Measurements from ENCODE around the gene EXPH5.

EXPH5 gene

DNA sequence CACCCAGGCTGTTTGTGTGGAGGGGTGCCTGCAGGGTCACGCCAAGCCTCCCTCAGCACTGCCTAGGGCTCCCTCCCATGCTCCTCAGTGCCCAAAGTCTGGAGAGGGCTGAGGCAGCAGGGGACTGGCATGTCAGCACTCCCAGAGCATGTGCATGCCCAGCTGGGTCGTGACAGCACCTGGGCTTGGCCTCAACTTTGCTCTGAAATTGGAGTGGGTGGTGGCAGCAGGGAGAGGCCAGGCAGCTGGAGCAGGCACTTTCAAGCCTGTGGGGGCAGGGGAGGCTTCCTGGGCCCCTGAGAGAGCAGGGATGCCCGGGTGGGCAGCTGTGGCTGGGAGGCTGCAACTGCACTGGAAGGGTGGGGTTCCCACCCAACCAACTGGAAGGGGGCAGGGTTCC, 35.7 kb upstream of the EXPH5 start:
- no peak overlapping the region for H3K27ac ChIP-seq
- in situ Hi-C loops (cut with HindIII; ENCODE audit: low pct_ligation_motif_present, low sequenced_read_pairs) = no loop called here
- TF ChIP-seq, protein P1, sequence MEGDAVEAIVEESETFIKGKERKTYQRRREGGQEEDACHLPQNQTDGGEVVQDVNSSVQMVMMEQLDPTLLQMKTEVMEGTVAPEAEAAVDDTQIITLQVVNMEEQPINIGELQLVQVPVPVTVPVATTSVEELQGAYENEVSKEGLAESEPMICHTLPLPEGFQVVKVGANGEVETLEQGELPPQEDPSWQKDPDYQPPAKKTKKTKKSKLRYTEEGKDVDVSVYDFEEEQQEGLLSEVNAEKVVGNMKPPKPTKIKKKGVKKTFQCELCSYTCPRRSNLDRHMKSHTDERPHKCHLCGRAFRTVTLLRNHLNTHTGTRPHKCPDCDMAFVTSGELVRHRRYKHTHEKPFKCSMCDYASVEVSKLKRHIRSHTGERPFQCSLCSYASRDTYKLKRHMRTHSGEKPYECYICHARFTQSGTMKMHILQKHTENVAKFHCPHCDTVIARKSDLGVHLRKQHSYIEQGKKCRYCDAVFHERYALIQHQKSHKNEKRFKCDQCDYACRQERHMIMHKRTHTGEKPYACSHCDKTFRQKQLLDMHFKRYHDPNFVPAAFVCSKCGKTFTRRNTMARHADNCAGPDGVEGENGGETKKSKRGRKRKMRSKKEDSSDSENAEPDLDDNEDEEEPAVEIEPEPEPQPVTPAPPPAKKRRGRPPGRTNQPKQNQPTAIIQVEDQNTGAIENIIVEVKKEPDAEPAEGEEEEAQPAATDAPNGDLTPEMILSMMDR (IDR thresholded peaks at IDR 0.05; ENCODE audit: low read depth, low read length, missing control alignments) = no peak
- no peak overlapping the region for H3K4me3 ChIP-seq (ENCODE audit: low read depth, low read length)
- no peaks in the 10 kb centered on the region for H3K36me3 ChIP-seq (replicated peaks)
- no peak for DNase-seq
- no peaks in the 10 kb centered on the region for H3K27me3 ChIP-seq (replicated peaks)

DNA sequence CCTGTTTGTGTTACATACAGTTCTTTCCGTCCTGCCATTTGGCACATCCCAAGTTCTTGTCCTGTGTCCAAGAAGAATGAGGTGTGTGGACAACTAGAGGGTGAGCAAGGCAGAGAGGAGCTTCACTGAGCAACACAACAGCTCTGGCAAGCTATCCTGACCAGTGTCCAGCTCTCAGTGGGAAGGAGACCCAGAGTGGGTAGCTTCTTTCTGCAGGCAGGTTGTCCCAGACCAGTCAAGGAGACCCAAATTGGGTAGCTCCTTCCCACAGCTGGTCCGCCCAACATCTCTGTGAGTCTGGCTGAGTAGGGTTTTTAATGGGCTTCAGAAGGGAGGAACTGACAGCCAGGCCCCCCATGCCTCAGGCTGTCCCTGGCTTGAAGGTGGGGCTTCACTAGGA, 35.2 kb upstream of the EXPH5 start:
- TF ChIP-seq, protein P1 (IDR thresholded peaks at IDR 0.05; ENCODE audit: low read depth, low read length, missing control alignments) = no peak
- DNase-seq = no peak
- Histone ChIP-seq H3K27ac (no peak overlapping the region), H3K27me3 (replicated peaks) (no peaks in the 10 kb centered on the region), H3K4me3 (ENCODE audit: low read depth, low read length) (no peak overlapping the region), H3K36me3 (replicated peaks) (no peaks in the 10 kb centered on the region)
- in situ Hi-C loops (cut with HindIII; ENCODE audit: low pct_ligation_motif_present, low sequenced_read_pairs) = no loop called here

DNA sequence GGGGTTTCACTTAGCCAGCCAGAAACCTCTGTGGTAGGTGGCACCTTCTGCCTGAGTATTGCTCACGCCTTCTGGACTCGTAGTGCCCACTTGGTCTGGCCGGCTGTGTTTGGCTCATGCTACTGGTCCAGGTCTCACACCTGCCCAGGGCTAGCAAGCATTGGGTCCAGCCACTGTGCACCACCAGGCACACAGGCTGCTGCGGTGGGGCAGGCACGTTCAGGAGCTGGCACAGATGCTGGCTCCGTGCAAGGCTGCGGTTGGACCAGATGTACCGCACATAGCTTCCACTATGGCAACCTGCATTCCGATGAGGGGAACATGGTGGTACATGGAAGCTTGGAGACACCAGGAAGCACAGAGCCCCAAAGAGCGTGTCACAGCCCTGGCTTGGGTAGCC, 34.8 kb upstream of the EXPH5 start:
- TF ChIP-seq, protein P1 (IDR thresholded peaks at IDR 0.05; ENCODE audit: low read depth, low read length, missing control alignments) = no peak
- in situ Hi-C loops (cut with HindIII; ENCODE audit: low pct_ligation_motif_present, low sequenced_read_pairs) = no loop called here
- no peak for DNase-seq
- H3K27ac ChIP-seq = no peak overlapping the region
- no peaks in the 10 kb centered on the region for H3K27me3 ChIP-seq (replicated peaks)
- no peaks in the 10 kb centered on the region for H3K36me3 ChIP-seq (replicated peaks)
- H3K4me3 ChIP-seq (ENCODE audit: low read depth, low read length) = no peak overlapping the region

DNA sequence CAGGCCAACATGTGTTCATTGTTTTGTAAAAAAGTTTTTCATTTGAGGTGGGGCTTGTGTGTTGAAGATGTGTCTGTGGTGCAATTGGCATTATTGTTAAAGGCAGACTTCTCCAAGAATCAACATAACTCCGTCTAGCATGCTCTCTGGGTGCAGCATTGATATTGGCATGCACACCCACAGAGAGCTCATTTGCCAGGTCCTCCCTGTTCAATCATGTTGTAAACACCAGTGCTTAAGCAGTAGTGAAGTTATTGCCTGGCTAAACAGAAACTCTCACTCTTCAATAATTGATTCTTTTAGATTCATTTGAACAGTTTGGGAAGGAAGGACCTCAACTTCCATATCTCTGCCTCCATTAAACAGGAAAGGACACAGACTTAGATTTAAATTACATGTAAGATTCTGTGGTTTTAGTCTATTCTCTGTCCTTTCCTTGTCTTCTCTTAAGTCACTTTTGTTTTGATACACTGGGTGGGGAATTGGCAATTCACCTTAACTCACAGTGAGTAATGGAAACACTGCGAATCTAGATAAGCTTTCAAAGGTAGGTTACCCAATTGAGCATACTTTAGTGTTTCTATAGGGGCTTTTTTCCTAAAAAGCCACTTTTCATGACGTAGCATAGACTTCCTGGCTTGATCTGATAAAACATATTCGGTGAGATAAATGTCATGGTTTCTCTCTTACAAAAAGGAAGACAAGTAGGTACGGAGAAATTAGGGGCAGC, 30.8 kb upstream of the EXPH5 start:
- Histone ChIP-seq H3K27ac (no peak overlapping the region), H3K4me3 (ENCODE audit: low read depth, low read length) (no peak overlapping the region), H3K36me3 (replicated peaks) (no peaks in the 10 kb centered on the region), H3K27me3 (replicated peaks) (no peaks in the 10 kb centered on the region)
- DNase-seq = no peak
- TF ChIP-seq, protein P1 (IDR thresholded peaks at IDR 0.05; ENCODE audit: low read depth, low read length, missing control alignments) = no peak
- in situ Hi-C loops (cut with HindIII; ENCODE audit: low pct_ligation_motif_present, low sequenced_read_pairs) = no loop called here

DNA sequence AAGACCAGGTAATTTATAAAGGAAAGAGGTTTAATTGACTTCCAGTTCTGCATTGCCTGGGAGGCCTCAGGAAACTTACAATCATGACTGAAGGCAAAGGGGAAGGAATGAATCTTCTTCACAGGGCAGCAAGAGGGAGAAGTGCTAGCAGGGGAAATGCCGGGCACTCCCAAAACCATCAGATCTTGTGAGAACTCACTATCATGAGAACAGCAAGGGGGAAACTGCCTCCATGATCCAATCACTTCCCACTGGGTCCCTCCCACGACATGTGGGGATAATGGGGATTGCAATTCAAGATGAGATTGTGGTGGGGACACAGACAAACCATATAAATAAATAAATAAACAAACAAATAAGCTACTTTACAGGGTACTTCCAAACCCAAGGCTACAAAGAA, 28.8 kb upstream of the EXPH5 start:
- no peak for DNase-seq
- no peak overlapping the region for H3K27ac ChIP-seq
- no peaks in the 10 kb centered on the region for H3K27me3 ChIP-seq (replicated peaks)
- in situ Hi-C loops (cut with HindIII; ENCODE audit: low pct_ligation_motif_present, low sequenced_read_pairs) = no loop called here
- H3K36me3 ChIP-seq (replicated peaks) = no peaks in the 10 kb centered on the region
- TF ChIP-seq, protein P1 (IDR thresholded peaks at IDR 0.05; ENCODE audit: low read depth, low read length, missing control alignments) = no peak
- no peak overlapping the region for H3K4me3 ChIP-seq (ENCODE audit: low read depth, low read length)

Data from brain microvascular endothelial cell (primary cell).